HL-60 (cell line): ENCODE measurements around the gene MRPL42.

Experiments used
- GABPA ChIP-seq: IDR thresholded peaks from 2 replicates; pipeline ENCODE4 v1.6.1; 2012; ENCODE audit warnings: low read depth
- POLR2AphosphoS5 ChIP-seq: IDR thresholded peaks from 2 replicates; pipeline ENCODE4 v1.6.1; 2012; ENCODE audit warnings: low read depth
- REST ChIP-seq: IDR thresholded peaks from 2 replicates; pipeline ENCODE4 v1.6.1; 2012; ENCODE audit warnings: low read depth; ENCODE audit not compliant: insufficient replicate concordance
- SPI1 ChIP-seq: IDR thresholded peaks from 2 replicates; pipeline ENCODE4 v1.6.1; 2012; ENCODE audit warnings: low read depth, mild to moderate bottlenecking, borderline replicate concordance
- TF ChIP-seq, protein P1 (sequence below): IDR thresholded peaks from one replicate; pipeline ENCODE4 v1.5.1; 2011; ENCODE audit warnings: low read length, control low read depth, inconsistent platforms; ENCODE audit not compliant: insufficient read depth

GRCh38 chr12:93536111-93536765, 68.9 kb downstream of the MRPL42 start:
- TF ChIP-seq, protein P1, sequence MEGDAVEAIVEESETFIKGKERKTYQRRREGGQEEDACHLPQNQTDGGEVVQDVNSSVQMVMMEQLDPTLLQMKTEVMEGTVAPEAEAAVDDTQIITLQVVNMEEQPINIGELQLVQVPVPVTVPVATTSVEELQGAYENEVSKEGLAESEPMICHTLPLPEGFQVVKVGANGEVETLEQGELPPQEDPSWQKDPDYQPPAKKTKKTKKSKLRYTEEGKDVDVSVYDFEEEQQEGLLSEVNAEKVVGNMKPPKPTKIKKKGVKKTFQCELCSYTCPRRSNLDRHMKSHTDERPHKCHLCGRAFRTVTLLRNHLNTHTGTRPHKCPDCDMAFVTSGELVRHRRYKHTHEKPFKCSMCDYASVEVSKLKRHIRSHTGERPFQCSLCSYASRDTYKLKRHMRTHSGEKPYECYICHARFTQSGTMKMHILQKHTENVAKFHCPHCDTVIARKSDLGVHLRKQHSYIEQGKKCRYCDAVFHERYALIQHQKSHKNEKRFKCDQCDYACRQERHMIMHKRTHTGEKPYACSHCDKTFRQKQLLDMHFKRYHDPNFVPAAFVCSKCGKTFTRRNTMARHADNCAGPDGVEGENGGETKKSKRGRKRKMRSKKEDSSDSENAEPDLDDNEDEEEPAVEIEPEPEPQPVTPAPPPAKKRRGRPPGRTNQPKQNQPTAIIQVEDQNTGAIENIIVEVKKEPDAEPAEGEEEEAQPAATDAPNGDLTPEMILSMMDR = no peak
- TF ChIP-seq REST (no peak), SPI1 (no peak), POLR2AphosphoS5 (no peak), GABPA (no peak)
